ENCODE data around the gene FKBP15.

DNA sequence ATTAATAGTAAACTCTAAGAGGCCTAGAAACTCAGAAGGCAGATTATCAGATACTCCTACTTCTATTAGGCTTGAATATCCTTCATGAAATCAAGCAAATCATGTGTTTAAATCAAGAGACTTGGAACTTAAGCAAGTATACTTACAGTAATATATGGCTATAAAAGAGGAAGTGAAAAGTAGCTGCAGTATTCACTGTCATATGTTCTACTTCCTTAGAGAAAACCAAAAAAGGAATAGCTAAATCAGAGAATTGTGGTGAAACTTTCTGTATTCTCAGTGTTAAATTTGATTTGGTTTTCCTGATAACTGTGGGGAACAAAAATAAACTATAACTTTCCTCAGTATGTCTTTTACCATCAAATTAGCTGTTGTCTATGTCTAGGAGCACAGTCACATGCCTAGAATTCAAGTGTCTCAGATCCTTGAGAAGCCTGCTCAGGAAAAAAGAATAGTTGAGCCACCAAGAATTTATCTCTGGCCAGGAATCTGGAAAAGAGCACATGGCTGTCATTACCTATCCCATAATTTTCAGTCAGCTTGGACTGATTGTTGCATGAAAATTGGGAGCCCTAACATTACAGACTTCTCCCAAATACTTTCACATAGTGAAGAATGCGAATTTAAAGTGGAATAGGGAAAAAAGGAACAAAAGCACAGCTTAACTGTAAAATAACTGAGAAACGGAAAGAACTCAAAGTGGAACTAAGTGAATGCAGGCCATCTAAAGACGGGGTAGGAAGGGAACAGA, 1.7 kb downstream of the FKBP15 start:
- TF ChIP-seq, protein P1, sequence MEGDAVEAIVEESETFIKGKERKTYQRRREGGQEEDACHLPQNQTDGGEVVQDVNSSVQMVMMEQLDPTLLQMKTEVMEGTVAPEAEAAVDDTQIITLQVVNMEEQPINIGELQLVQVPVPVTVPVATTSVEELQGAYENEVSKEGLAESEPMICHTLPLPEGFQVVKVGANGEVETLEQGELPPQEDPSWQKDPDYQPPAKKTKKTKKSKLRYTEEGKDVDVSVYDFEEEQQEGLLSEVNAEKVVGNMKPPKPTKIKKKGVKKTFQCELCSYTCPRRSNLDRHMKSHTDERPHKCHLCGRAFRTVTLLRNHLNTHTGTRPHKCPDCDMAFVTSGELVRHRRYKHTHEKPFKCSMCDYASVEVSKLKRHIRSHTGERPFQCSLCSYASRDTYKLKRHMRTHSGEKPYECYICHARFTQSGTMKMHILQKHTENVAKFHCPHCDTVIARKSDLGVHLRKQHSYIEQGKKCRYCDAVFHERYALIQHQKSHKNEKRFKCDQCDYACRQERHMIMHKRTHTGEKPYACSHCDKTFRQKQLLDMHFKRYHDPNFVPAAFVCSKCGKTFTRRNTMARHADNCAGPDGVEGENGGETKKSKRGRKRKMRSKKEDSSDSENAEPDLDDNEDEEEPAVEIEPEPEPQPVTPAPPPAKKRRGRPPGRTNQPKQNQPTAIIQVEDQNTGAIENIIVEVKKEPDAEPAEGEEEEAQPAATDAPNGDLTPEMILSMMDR (IDR thresholded peaks at IDR 0.05): no peak
- TF ChIP-seq POLR2A (IDR thresholded peaks at IDR 0.05) (no peak), POLR2AphosphoS5 (IDR thresholded peaks at IDR 0.05) (no peak)
